DMS 273 (cell line): ENCODE measurements around the gene AMDHD1.

ENCODE experiments used
- DNase-seq: peaks from one replicate; lab custom pipeline; 2025; ENCODE audit not compliant: unreplicated experiment; lab: John Stamatoyannopoulos, UW

Gene AMDHD1

DNA sequence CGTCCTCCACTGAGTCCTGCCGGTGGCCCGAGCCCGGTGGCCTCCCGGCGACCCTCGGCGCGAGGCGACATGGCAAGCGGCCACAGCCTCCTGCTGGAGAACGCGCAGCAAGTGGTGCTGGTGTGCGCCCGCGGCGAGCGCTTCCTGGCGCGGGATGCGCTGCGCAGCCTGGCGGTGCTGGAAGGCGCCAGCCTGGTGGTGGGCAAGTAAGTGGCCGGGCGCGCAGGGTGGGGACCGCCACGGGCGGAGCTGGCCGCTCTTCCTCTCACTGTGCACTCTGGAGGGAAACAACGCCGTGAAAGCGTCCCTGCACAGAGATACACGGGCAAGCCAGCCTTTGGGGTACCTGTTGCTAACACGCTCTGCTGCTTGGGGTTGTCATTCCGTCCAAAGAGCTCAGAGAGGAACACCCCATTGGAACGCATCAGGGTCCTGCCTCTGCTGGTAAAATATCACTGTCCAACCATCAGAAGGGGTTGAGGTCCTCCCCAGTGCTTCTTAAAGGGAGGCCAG is at the start of gene AMDHD1:
TSS of gene AMDHD1 (plus strand) at position 2 of the 513 bp plus-strand sequence. CDS start at position 70, 68 bp downstream.
- peak; percentile 76 for DNase-seq

- DNase-seq, result no peak
Observed at GRCh38 chr12:95896846-95897245, 46.3 kb upstream of the AMDHD1 start.

DNA sequence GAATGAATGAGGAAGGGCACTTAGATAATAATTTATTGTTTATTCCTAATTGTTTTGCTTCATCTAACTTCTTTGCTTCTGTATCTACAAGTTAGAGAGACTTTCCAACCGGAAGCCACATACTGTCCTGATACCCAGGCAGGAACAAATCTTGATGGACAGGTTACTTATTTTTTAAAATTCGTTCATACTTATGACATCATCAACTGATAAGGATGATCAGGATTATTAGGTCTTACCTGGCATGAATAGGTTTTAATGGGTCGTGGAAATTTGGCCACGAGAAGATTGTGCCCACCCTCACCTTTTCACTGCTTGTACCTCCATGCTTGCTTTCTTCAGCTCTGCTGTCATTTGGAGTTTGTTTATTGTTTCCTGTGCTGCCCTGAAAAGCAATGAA is 45.0 kb upstream of the AMDHD1 start:
- no peak for DNase-seq

GRCh38 chr12:95908573-95908972 is 34.6 kb upstream of the AMDHD1 start:
- DNase-seq, result no peak

DNA sequence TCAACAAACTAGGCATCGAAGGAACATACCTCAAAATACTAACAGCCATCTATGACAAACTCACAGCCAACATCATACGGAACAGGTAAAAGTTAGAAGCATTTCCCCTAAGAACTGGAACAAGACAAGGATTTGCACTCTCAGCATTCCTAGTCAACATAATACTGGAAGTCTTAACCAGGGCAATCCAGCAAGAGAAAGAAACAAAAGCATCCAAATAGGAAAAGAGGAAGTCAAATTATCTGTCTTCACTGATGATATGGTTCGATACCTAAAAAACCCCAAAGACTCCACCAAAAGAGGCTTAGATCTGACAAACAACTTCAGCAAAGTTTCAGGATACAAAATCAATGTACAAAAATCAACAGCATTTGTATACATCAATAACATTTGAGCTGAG is 33.3 kb upstream of the AMDHD1 start:
- DNase-seq, result no peak

GRCh38 chr12:95918194-95918993 is 24.7 kb upstream of the AMDHD1 start:
- peak; percentile 70 for DNase-seq

GRCh38 chr12:95919110-95919509 is 24.0 kb upstream of the AMDHD1 start:
- DNase-seq, result no peak

GRCh38 chr12:95922231-95922630 is 20.9 kb upstream of the AMDHD1 start:
- no peak for DNase-seq

GRCh38 chr12:95940514-95940913 is 2.6 kb upstream of the AMDHD1 start:
- DNase-seq, result no peak

DNA sequence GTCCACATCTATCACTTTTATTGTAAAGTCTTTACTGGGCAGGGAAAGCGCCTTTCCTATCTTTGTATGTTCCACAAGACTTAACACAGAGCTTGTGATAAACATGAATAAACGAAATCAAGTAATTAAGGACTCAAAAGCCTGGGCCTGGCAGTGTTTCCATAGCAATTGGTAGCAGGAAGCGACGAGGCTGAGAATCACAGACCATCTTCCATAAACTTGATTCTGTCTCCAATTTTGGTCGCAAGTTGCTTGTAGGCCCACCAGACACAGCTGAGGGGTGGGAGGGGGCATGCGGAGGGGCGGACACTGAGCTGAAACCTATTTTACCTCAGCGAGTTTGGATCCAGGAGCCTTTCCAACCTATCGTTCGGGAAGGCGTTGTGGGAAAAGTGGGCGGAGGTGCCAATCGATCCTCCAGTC is 1.0 kb upstream of the AMDHD1 start:
- DNase-seq, result peak; percentile 59

DNA sequence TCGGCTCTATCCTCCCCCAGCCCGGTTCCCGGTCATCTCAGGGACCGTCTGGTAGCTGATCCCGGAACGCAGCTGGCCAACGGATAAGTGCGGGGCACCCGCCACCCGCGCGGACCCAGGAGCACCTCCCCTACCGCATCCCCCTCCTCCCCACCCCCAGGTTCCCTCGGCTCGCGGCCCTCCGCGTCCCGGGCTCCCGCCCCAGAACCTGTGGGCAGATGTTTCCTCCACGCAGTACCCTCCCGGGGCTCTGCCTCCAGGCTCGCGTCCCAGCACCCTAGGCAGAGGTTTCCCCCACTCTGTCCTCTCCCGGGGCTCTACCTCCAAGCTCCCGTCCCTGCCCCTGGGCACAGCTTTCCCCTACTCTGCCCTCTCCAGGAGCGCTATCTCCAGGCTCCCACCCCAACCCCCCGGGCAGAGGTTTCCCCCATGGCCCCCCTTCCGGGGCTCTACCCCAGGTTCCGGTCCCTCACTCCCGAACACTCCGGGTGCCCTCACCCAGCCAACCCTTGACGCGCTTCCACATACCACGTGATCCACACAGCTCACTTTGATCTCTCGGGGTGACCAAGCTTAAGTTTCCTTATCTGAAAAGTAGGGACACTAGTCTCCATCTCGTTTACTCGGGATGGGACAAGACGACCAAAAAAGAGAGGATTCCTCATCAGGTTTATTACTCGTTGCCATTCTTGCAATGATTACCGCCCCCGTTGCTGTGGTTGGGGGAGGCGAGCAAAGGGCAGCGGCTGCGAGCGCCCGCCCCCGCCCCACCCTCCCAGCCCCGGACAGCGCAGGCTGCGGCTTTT is 404 bp upstream of the AMDHD1 start, which contains the start of gene CCDC38:
TSS of gene CCDC38 (minus strand) at position 91 of the 806 bp plus-strand sequence. CDS start 6,105 bp downstream, outside the sequence.
- DNase-seq, result peak; percentile 90

DNA sequence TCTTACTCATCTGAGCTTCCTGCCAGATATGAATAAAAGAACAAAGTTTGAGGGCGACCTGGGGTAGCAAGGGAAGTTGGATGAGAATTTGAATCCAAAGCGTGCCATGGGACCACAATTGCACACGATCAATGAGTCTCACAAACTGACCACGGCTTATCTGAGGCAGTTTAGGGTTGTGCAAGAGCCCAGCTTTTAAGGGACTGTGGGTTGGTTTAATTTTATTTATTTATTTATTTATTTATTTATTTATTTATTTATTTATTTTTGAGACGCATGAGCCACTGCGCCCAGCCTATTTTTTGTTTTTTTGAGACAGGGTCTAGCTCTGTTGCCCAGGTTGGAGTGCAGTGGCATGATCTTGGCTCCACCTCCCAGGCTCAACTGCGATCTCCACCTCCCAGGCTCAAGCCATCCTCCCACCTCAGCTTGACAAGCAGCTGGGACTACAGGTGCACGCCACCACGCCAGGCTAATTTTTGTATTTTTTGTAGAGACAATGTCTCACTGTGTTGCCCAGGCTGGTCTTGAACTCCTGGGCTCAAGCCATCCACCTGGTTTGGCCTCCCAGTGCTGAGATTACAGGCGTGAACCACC is 1.1 kb downstream of the AMDHD1 start:
- DNase-seq, result no peak

DNA sequence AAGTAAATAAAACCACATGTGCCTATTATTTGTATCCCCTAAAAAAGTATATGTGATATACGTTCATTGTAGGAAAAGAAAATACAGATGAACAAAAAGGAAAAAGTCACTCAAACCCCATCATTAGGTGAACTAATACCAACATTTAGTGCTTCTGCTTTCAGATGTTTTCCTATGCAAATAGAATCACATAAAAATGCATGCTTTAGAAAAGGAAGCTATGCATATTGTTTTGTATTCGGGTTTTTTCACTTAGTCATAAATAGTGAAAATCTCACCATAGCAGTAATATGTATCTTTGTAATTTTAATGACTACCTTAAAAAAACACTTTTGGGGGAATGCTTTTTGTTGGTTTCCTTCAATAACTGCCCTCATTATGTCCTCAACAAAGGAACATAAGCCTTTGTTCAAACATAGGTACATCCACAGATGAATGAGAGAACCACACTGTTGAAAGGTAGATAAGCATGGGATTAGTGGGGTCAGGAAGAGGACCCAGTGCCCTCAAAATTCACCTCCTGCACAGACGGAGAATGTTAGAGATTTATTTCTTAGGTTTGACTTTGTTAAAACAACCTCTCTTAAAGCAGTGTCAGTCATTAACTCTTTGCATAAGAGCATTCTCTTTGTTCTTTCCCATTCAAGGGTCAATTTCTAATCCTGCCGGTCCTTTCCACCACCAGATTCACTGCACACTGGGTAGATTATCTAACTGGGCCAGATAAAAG is 6.5 kb downstream of the AMDHD1 start:
- no peak for DNase-seq

DNA sequence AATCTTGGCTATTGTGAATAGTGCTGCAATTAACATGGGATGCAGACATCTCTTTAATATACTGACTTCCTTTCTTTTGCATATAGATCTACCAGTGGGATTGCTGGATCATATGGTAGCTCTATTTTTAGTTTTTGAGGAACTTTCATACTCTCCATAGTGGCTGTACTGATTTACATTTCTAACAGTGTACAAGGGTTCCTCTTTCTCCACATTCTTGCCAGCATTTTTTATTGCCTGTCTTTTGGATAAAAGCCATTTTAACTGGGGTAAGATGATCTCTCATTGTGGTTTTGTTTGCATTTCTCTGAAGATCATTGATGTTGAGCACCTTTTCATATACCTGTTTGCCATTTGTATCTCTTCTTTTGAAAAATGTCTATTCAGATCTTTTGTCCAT is 8.4 kb downstream of the AMDHD1 start:
- no peak for DNase-seq

GRCh38 chr12:95953000-95953399 is 9.9 kb downstream of the AMDHD1 start:
- no peak for DNase-seq

GRCh38 chr12:95955549-95956159 is 12.5 kb downstream of the AMDHD1 start:
- no peak for DNase-seq

DNA sequence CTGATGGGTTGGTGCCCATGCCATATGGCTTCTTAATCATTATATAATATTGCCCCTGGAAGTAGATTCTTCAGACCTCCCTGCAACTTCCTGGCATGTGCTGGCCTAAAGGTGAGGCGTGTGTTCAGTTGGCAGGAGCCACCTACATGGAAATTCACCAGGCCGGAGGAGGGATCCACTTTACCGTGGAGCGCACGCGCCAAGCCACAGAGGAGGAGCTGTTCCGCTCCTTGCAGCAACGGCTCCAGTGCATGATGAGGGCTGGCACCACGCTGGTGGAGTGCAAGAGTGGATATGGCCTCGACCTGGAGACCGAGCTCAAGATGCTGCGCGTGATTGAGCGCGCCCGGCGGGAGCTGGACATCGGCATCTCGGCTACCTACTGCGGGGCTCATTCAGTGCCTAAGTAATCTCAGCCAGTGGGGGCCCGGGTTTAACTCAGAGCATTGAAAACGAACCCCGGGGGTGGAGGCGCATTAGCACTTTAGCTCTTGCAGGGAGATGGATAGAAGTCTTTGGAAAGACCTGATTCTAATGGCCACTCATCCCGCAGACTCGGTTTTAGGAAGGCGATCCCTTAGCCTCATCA is 13.5 kb downstream of the AMDHD1 start:
- no peak for DNase-seq

GRCh38 chr12:95959107-95959506 is 16.0 kb downstream of the AMDHD1 start:
- peak; percentile 69 for DNase-seq

- DNase-seq, result no peak
Observed at GRCh38 chr12:95960241-95960640, 17.1 kb downstream of the AMDHD1 start.

DNA sequence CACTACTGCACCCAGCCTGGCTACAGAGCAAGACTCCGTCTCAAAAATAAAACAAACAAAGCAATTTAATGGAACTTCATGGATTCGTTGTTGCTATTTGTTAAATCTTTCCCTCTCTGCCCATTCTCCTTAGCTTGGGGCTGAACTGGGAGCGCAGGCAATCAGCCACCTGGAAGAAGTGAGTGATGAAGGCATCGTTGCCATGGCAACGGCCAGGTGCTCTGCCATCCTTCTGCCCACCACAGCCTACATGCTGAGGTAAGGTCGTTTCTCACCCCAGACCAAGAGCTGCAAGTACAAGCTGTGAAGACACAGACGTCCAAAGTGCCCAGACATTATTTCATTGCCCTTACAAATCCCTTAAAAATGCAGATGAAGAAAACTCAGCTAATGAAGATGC is 19.1 kb downstream of the AMDHD1 start:
- DNase-seq, result no peak
